OCI-LY7 (cell line): ENCODE data around the gene PDZRN4. TPM values are rescaled to one million over a fixed set of nuclear protein-coding genes. Genes with fewer than 3 reads are reported as not detected.

Experiments
- BruUV-seq: library from RNA; stranded (reverse); fragments of 400-500 nt; replicated peaks from 2 replicates; lab custom pipeline; 2021; lab: Mats Ljungman, UMichigan
- CTCF ChIA-PET: fragments of 300-600 bp; sonication (Branson Sonifier 250); formaldehyde crosslinking; loops from one replicate; lab custom pipeline; 2022; ENCODE audit warnings: antibody characterized with exemption; ENCODE audit not compliant: unreplicated experiment; lab: Charles Lee
- POLR2A ChIA-PET: fragments of 300-600 bp; sonication (Branson Sonifier 250); formaldehyde crosslinking; loops from one replicate; lab custom pipeline; 2022; ENCODE audit warnings: antibody characterized with exemption; lab: Charles Lee
- DNase-seq: peaks from one replicate; pipeline ENCODE4 v3.0.0-alpha.2; 2015; ENCODE audit warnings: low spot score
- H2AFZ ChIP-seq: fragments of 200-600 bp; sonication (generic), shearing (Covaris generic); 2 replicates; pipeline ENCODE4 v1.6.1; 2014; ENCODE audit warnings: mild to moderate bottlenecking, antibody characterized with exemption, low read length, moderate library complexity
- H3K27ac ChIP-seq: fragments of 200-600 bp; sonication (generic); 2 replicates; pipeline ENCODE4 v1.5.1; 2014; ENCODE audit warnings: mixed run types, low read depth, mild to moderate bottlenecking, moderate library complexity, low read length, inconsistent platforms; ENCODE audit not compliant: poor library complexity, severe bottlenecking
- H3K36me3 ChIP-seq: fragments of 200-600 bp; sonication (generic); 2 replicates; pipeline ENCODE4 v1.6.1; 2014; ENCODE audit warnings: mild to moderate bottlenecking, antibody characterized with exemption, low read length, moderate library complexity, mixed read lengths; ENCODE audit not compliant: insufficient read depth
- H3K4me1 ChIP-seq: fragments of 200-600 bp; sonication (generic); 2 replicates; pipeline ENCODE4 v1.5.1; 2014; ENCODE audit warnings: mild to moderate bottlenecking, low read length; ENCODE audit not compliant: insufficient read depth, poor library complexity, severe bottlenecking
- H3K4me2 ChIP-seq: fragments of 200-600 bp; sonication (generic); 2 replicates; pipeline ENCODE4 v1.6.1; 2014; ENCODE audit warnings: mild to moderate bottlenecking, low read length
- H3K4me3 ChIP-seq: fragments of 200-600 bp; sonication (generic); 2 replicates; pipeline ENCODE4 v1.5.1; 2014; ENCODE audit warnings: mild to moderate bottlenecking, low read depth, low read length; ENCODE audit not compliant: poor library complexity, severe bottlenecking
- H3K79me2 ChIP-seq: fragments of 200-600 bp; sonication (generic); 2 replicates; pipeline ENCODE4 v1.6.1; 2016; ENCODE audit warnings: low read depth, mild to moderate bottlenecking, low read length, moderate library complexity, mixed read lengths; ENCODE audit not compliant: insufficient read depth
- H3K9me2 ChIP-seq: fragments of 200-600 bp; sonication (generic); 2 replicates; pipeline ENCODE4 v1.6.1; 2016; ENCODE audit warnings: mild to moderate bottlenecking, low read length, mixed read lengths; ENCODE audit not compliant: insufficient read depth
- H3K9me3 ChIP-seq: fragments of 200-600 bp; sonication (generic); 2 replicates; pipeline ENCODE4 v1.6.1; 2014; ENCODE audit warnings: mild to moderate bottlenecking, mixed run types, low read length, mixed read lengths
- H4K20me1 ChIP-seq: fragments of 200-600 bp; sonication (generic); 2 replicates; pipeline ENCODE4 v1.6.1; 2014; ENCODE audit warnings: mild to moderate bottlenecking, antibody characterized with exemption, low read length, moderate library complexity, mixed read lengths; ENCODE audit not compliant: insufficient read depth
- CTCF ChIP-seq: fragments of 200-600 bp; sonication (generic); conservative IDR thresholded peaks from 2 replicates; pipeline ENCODE4 v1.5.1; 2014; ENCODE audit warnings: mild to moderate bottlenecking, antibody characterized with exemption, low read length, moderate library complexity, mixed read lengths
- EZH2phosphoT487 ChIP-seq: fragments of 200-600 bp; sonication (generic); IDR thresholded peaks from 2 replicates; pipeline ENCODE4 v1.6.1; 2018; ENCODE audit warnings: low read depth, borderline replicate concordance, mild to moderate bottlenecking, mixed run types, antibody characterized with exemption, low read length, moderate library complexity, mixed read lengths
- intact Hi-C: fragments of 100-400 bp; cut with micrococcal nuclease; formaldehyde crosslinking; loops from one replicate; pipeline ENCODE4 v1.10.0; 2022; ENCODE audit not compliant: unreplicated experiment
- total RNA-seq, 2 experiments: library from RNA; depleted of rRNA in 1 of 2; stranded (reverse); fragments of >200 nt in 1 of 2; shearing (Covaris generic) in 1 of 2; gene quantifications; 2 replicates each; pipeline ENCODE4 v1.2.3, GENCODE V29; 2014 to 2022

Gene PDZRN4
- total RNA-seq, 2 experiments from 2014 or later: 6.8 to 16.8 TPM

GRCh38 chr12:41264281-41264680, 76.2 kb downstream of the PDZRN4 start:
- no peak overlapping the region for H3K4me3 ChIP-seq
- no peak overlapping the region for H3K27ac ChIP-seq
- H3K9me2 ChIP-seq: no peaks in the 10 kb centered on the region
- H2AFZ ChIP-seq: no peak overlapping the region
- intact Hi-C loops: no loop called here
- no peaks in the 10 kb centered on the region for H3K36me3 ChIP-seq
- POLR2A ChIA-PET: interaction anchor here (0.6 to 0.9 kb wide), 5 partner anchors 12 to 1030 kb away, joined by 3 to 5 read pairs (median 3); no protein-coding TSS in a partner anchor
- CTCF ChIA-PET: interaction anchor here (1.3 kb wide), 1 partner anchor 760 kb away, joined by 3 read pairs; no protein-coding TSS in a partner anchor
- no peaks in the 10 kb centered on the region for H4K20me1 ChIP-seq
- H3K4me2 ChIP-seq: no peak overlapping the region
- peak; percentile 16 for DNase-seq
- H3K79me2 ChIP-seq: no peaks in the 10 kb centered on the region
- no peaks in the 10 kb centered on the region for H3K9me3 ChIP-seq
- no peaks in the 10 kb centered on the region for H3K4me1 ChIP-seq
- no peak for TF ChIP-seq EZH2phosphoT487
- TF ChIP-seq CTCF: peak; percentile 83
- no TSS peak for BruUV-seq

GRCh38 chr12:41269056-41269455, 80.9 kb downstream of the PDZRN4 start:
- Histone ChIP-seq H3K9me3 (no peaks in the 10 kb centered on the region), H3K4me2 (no peak overlapping the region), H4K20me1 (no peaks in the 10 kb centered on the region), H3K27ac (no peak overlapping the region), H3K9me2 (no peaks in the 10 kb centered on the region; the same call in 1 of the 2 replicates), H3K4me1 (no peaks in the 10 kb centered on the region), H2AFZ (no peak overlapping the region), H3K36me3 (no peaks in the 10 kb centered on the region), H3K4me3 (no peak overlapping the region), H3K79me2 (no peaks in the 10 kb centered on the region)
- BruUV-seq: no TSS peak
- TF ChIP-seq CTCF: no peak
- TF ChIP-seq EZH2phosphoT487: no peak
- intact Hi-C loops: no loop called here
- DNase-seq: no peak
- ChIA-PET CTCF (no interaction called here), POLR2A (interaction anchor here (0.6 kb wide), 1 partner anchor 139 kb away, joined by 3 read pairs; no protein-coding TSS in a partner anchor)

DNA sequence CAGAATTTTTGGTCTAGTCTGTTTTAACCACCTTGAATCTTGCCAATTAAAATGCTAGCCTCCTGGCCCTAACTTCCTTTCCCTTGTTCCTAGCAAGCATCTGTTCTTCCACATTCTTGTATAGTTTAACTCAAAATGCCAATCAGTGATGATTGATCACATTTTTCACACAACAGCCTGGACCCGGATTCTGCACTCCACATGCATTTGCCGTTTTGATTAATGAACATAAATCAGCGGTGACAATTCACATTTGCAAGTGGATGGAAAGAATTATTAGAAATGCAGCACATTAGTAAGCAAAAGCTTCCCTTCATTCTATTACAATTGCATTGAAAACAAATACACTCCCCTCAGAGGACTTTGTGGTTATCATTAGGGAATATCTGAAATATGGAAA, 83.4 kb downstream of the PDZRN4 start:
- POLR2A ChIA-PET: no interaction called here
- CTCF ChIA-PET: no interaction called here
- H3K4me1 ChIP-seq: no peaks in the 10 kb centered on the region

More for the DNA sequence above, 83.4 kb downstream of the PDZRN4 start:
- intact Hi-C loops: loop anchor here (10.0 kb wide), 2 partner anchors 833 to 1293 kb away; no protein-coding TSS in a partner anchor
- Histone ChIP-seq H3K4me2 (no peak overlapping the region), H3K36me3 (no peaks in the 10 kb centered on the region), H2AFZ (no peak overlapping the region), H3K79me2 (no peaks in the 10 kb centered on the region), H4K20me1 (peaks cover under 1% of the 10 kb centered on the region; the same call in 1 of the 2 replicates), H3K4me3 (no peak overlapping the region), H3K9me3 (no peaks in the 10 kb centered on the region), H3K27ac (no peak overlapping the region), H3K9me2 (no peaks in the 10 kb centered on the region; the same call in 1 of the 2 replicates)
- no peak for TF ChIP-seq CTCF
- no peak for TF ChIP-seq EZH2phosphoT487
- no TSS peak for BruUV-seq
- no peak for DNase-seq
